ENCODE measurements around the gene CALR3. TPM values are rescaled to one million over a fixed set of nuclear protein-coding genes. Genes with fewer than 3 reads are reported as not detected.
A peak's percentile ranks its signal among the peaks of the same experiment; 100 is the strongest.
"Not testable (repeated sequence)": the region's sequence is repeated elsewhere in the genome, so short reads cannot be mapped to it uniquely, and the experiment has no call there.

The CALR3 gene
- not detected for total RNA-seq

GRCh38 chr19:16495982-16496612 lies at the start of gene CALR3, which contains the start of gene C19orf44:
Gene CALR3, minus strand, starts transcription at chr19:16496167. Its CDS starts 38 bp downstream, at chr19:16496129.
Gene C19orf44, plus strand, starts transcription at chr19:16496394. Its CDS starts 4,399 bp downstream, at chr19:16500793.
- peak within 1 kb of the TSS; percentile 74 to 86 (median 80) for H3K4me3 ChIP-seq
- DNase-seq (peak; percentile 98 to 99), ATAC-seq (peak; percentile 96 to 97)
- in situ Hi-C loops (cut with MboI; ENCODE audit: low sequenced_read_pairs in 4 of 4) = loop anchor here in 1 of 4 donors (10.0 kb wide), 1 partner anchor 61 kb away; no protein-coding TSS in a partner anchor
- peak within 1 kb of the TSS; percentile 84 to 94 (median 88) for H3K27ac ChIP-seq
- H3K36me3 ChIP-seq = no peaks in the 10 kb centered on the region
- peak; percentile 20 to 49 (median 38) for TF ChIP-seq CTCF (IDR thresholded peaks at IDR 0.05 in 4 of 5, conservative IDR thresholded peaks at IDR 0.05 in 1 of 5)
- peak; percentile 22 to 24 for TF ChIP-seq POLR2A (IDR thresholded peaks at IDR 0.05)
- intact Hi-C loops (cut with DNase I; ENCODE audit: low total_unique reads) = loop anchor here (1.0 to 2.0 kb wide), 3 partner anchors 24 to 53 kb away; partner anchors contain the start of gene CHERP
- no peaks in the 10 kb centered on the region for H3K9me3 ChIP-seq
- H3K4me1 ChIP-seq = peaks cover 4 to 10% of the 10 kb centered on the region in 2 donors
- no peaks in the 10 kb centered on the region for H3K27me3 ChIP-seq

- no peak for ATAC-seq
- no peak for DNase-seq
- H3K4me1 ChIP-seq = peaks cover 31 to 40% of the 10 kb centered on the region in 2 donors
- intact Hi-C loops (cut with DNase I; ENCODE audit: low total_unique reads) (no loop called here), in situ Hi-C loops (cut with MboI; ENCODE audit: low sequenced_read_pairs in 4 of 4) (loop anchor here in 1 of 4 donors (25.0 kb wide), 1 partner anchor 307 kb away; no protein-coding TSS in a partner anchor)
- H3K4me3 ChIP-seq = no peak overlapping the region
- no peaks in the 10 kb centered on the region for H3K27me3 ChIP-seq
- peaks cover 0 to 2% of the 10 kb centered on the region in 2 donors for H3K36me3 ChIP-seq
- no peak overlapping the region for H3K27ac ChIP-seq
- TF ChIP-seq POLR2A (IDR thresholded peaks at IDR 0.05) (no peak), CTCF (IDR thresholded peaks at IDR 0.05 in 4 of 5, conservative IDR thresholded peaks at IDR 0.05 in 1 of 5) (no peak)
- H3K9me3 ChIP-seq = no peaks in the 10 kb centered on the region
Observed at GRCh38 chr19:16544473-16545231, 48.7 kb upstream of the CALR3 start.

- ATAC-seq = not testable (repeated sequence)
- intact Hi-C loops (cut with DNase I; ENCODE audit: low total_unique reads) = loop anchor here (2.0 kb wide), 2 partner anchors 47 to 85 kb away; partner anchors contain the start of genes C19orf44, CALR3 and MED26
- peaks cover 31 to 44% of the 10 kb centered on the region in 2 donors for H3K4me1 ChIP-seq
Observed at GRCh38 chr19:16543734-16544133, 47.8 kb upstream of the CALR3 start.

GRCh38 chr19:16542910-16543472 lies 47.0 kb upstream of the CALR3 start:
- Histone ChIP-seq H3K36me3 (peaks cover 0 to 7% of the 10 kb centered on the region in 2 donors), H3K9me3 (no peaks in the 10 kb centered on the region), H3K4me1 (peaks cover 31 to 49% of the 10 kb centered on the region in 2 donors), H3K27me3 (no peaks in the 10 kb centered on the region), H3K4me3 (peak overlapping the region; percentile 85 to 96 (median 90)), H3K27ac (peak overlapping the region; percentile 91 to 97 (median 92))
- in situ Hi-C loops (cut with MboI; ENCODE audit: low sequenced_read_pairs in 4 of 4) = loop anchor here in 1 of 4 donors (25.0 kb wide), 1 partner anchor 306 kb away; no protein-coding TSS in a partner anchor
- intact Hi-C loops (cut with DNase I; ENCODE audit: low total_unique reads) = loop anchor here (1.0 to 2.0 kb wide), 3 partner anchors 29 to 86 kb away; partner anchors contain the start of genes C19orf44, CALR3, MED26 and SLC35E1
- ATAC-seq = peak; percentile 2 to 5
- DNase-seq = no peak
- TF ChIP-seq CTCF (IDR thresholded peaks at IDR 0.05 in 4 of 5, conservative IDR thresholded peaks at IDR 0.05 in 1 of 5) (no peak), POLR2A (IDR thresholded peaks at IDR 0.05) (no peak)

More at GRCh38 chr19:16543734-16544133, 47.8 kb upstream of the CALR3 start:
- not testable (repeated sequence) for H3K9me3 ChIP-seq, H3K4me3 ChIP-seq, H3K27me3 ChIP-seq, H3K27ac ChIP-seq, H3K36me3 ChIP-seq, DNase-seq
- in situ Hi-C loops (cut with MboI; ENCODE audit: low sequenced_read_pairs in 4 of 4) = loop anchor here in 1 of 4 donors (25.0 kb wide), 1 partner anchor 306 kb away; no protein-coding TSS in a partner anchor

All from gastrocnemius medialis (tissue), 4 donors.